ENCODE results near the gene SEPTIN5.

DNA sequence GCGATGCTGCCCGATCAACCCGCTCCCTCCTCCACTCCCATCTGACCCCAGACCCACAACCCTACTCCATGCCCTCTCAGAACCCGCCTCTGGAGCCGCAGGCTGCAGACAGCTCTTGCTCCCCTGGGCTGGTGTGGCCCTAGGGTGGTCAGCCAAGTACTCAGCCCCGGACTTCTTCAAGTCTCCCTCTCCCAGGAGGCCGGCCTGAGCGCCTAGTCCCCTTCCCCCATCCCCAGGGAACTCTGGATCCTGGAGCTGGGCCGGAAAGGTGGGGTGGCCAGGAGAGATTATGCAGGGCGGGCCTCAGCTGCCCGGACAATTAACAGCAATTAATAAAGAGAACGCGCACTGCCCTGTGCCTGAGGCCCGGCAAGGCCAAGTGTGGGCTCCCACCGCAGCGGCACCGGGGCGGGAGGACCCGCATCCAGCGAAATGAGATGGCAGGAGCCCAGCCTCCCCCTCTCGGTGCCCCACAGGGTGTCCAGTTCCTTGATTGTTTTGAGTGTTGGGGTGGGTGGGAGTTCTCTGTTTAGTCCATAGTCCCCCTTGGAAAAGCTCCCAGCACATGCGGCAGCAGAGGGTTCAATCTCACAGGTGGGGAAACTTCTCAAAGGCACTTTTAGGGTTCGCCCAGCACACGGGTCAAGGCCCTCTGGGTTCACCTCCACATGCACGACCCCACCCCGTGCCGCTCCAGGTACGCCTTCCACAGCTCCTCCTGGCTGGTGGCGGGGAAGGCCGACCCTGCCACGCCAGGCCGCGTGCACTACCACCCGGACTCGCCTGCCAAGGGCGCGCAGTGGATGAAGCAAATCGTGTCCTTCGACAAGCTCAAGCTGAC, 49.4 kb downstream of the SEPTIN5 start:
- TF ChIP-seq, protein P1, sequence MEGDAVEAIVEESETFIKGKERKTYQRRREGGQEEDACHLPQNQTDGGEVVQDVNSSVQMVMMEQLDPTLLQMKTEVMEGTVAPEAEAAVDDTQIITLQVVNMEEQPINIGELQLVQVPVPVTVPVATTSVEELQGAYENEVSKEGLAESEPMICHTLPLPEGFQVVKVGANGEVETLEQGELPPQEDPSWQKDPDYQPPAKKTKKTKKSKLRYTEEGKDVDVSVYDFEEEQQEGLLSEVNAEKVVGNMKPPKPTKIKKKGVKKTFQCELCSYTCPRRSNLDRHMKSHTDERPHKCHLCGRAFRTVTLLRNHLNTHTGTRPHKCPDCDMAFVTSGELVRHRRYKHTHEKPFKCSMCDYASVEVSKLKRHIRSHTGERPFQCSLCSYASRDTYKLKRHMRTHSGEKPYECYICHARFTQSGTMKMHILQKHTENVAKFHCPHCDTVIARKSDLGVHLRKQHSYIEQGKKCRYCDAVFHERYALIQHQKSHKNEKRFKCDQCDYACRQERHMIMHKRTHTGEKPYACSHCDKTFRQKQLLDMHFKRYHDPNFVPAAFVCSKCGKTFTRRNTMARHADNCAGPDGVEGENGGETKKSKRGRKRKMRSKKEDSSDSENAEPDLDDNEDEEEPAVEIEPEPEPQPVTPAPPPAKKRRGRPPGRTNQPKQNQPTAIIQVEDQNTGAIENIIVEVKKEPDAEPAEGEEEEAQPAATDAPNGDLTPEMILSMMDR (conservative IDR thresholded peaks at IDR 0.05), result no peak
- no peak for TF ChIP-seq EZH2 (IDR thresholded peaks at IDR 0.05; ENCODE audit: low read depth)

Measured in PC-9 (cell line).